ENCODE results near the gene DKKL1.
"Not testable (repeated sequence)": the region's sequence is repeated elsewhere in the genome, so short reads cannot be mapped to it uniquely, and the experiment has no call there.

DKKL1 gene

GRCh38 chr19:49363268-49364082 is at the start of gene DKKL1:
TSS of gene DKKL1 (plus strand) at chr19:49363877. CDS start at chr19:49363999, 122 bp downstream.
- DNase-seq, result peak; percentile 76 to 89

- DNase-seq, result no peak
These were observed 48.6 kb upstream of the DKKL1 start for GRCh38 chr19:49315111-49315510.

- DNase-seq, result no peak
These were observed 47.4 kb upstream of the DKKL1 start for GRCh38 chr19:49316284-49316683.

- DNase-seq, result no peak
These were observed 45.4 kb upstream of the DKKL1 start for GRCh38 chr19:49318296-49318695.

GRCh38 chr19:49324801-49325576 is 38.7 kb upstream of the DKKL1 start, which contains the start of gene SLC6A16:
TSS of gene SLC6A16 (minus strand) at chr19:49325191. CDS start at chr19:49311347, 13,844 bp downstream.
- no peak for DNase-seq

- DNase-seq, result not testable (repeated sequence)
These were observed 37.9 kb upstream of the DKKL1 start for GRCh38 chr19:49325756-49326155.

- no peak for DNase-seq
These were observed 37.4 kb upstream of the DKKL1 start for GRCh38 chr19:49326165-49326704.

- DNase-seq, result peak; percentile 54 to 67
These were observed 35.7 kb upstream of the DKKL1 start for GRCh38 chr19:49327878-49328544.

- DNase-seq, result no peak
These were observed 34.9 kb upstream of the DKKL1 start for GRCh38 chr19:49328741-49329140.

GRCh38 chr19:49331187-49331586 is 32.5 kb upstream of the DKKL1 start:
- DNase-seq, result not testable (repeated sequence)

GRCh38 chr19:49331616-49332055 is 32.0 kb upstream of the DKKL1 start:
- peak; percentile 75 to 79 for DNase-seq

- DNase-seq, result not testable (repeated sequence)
These were observed 30.8 kb upstream of the DKKL1 start for GRCh38 chr19:49332691-49333417.

GRCh38 chr19:49333418-49333805 is 30.3 kb upstream of the DKKL1 start:
- no peak for DNase-seq

GRCh38 chr19:49333811-49334288 is 29.8 kb upstream of the DKKL1 start:
- peak; percentile 70 to 86 for DNase-seq

GRCh38 chr19:49335071-49335783 is 28.4 kb upstream of the DKKL1 start, which contains the start of gene CD37:
TSS of gene CD37 (plus strand) at chr19:49335406. CDS start at chr19:49335541, 135 bp downstream.
- DNase-seq, result peak; percentile 58 to 70

GRCh38 chr19:49335784-49336481 is 27.7 kb upstream of the DKKL1 start:
- peak; percentile 42 to 48 for DNase-seq

GRCh38 chr19:49336482-49337266 is 27.0 kb upstream of the DKKL1 start:
- no peak for DNase-seq

GRCh38 chr19:49337267-49338022 is 26.2 kb upstream of the DKKL1 start:
- no peak for DNase-seq

All from CD4-positive, alpha-beta T cell treated with Interleukin-4 for 1 hour (primary cell).